Neural progenitor cell (in vitro differentiated cells): ENCODE results near the gene KIF19.

Source experiments
- CTCF ChIP-seq: fragments of 200-600 bp; sonication (generic); IDR thresholded peaks from 2 replicates; pipeline ENCODE4 v1.5.1; 2017; ENCODE audit warnings: antibody characterized with exemption, mild to moderate bottlenecking
- EZH2 ChIP-seq: fragments of 200-600 bp; sonication (generic); IDR thresholded peaks from 2 replicates; pipeline ENCODE4 v1.6.1; 2017; ENCODE audit warnings: antibody characterized with exemption, mild to moderate bottlenecking, moderate library complexity
- EZH2phosphoT487 ChIP-seq: fragments of 200-600 bp; sonication (generic); IDR thresholded peaks from 2 replicates; pipeline ENCODE4 v1.6.1; 2017; ENCODE audit warnings: antibody characterized with exemption

GRCh38 chr17:74304184-74304583, 21.8 kb upstream of the KIF19 start:
- no peak for TF ChIP-seq EZH2phosphoT487
- no peak for TF ChIP-seq CTCF
- no peak for TF ChIP-seq EZH2
